ENCODE data around the gene SLC10A2.
"Not testable (repeated sequence)": the region's sequence is repeated elsewhere in the genome, so short reads cannot be mapped to it uniquely, and the experiment has no call there.

Gene SLC10A2

GRCh38 chr13:103099722-103100293 lies 33.6 kb upstream of the SLC10A2 start:
- H3K18ac ChIP-seq (ENCODE audit: low read length), result no peak overlapping the region
- no peak overlapping the region for H4K91ac ChIP-seq (ENCODE audit: low read depth, low read length)
- no peak overlapping the region for H4K12ac ChIP-seq (ENCODE audit: low read depth, low read length)
- H3K23ac ChIP-seq (ENCODE audit: low read length), result no peak overlapping the region
- H3K9ac ChIP-seq (ENCODE audit: low read length), result no peak overlapping the region
- H2AFZ ChIP-seq (ENCODE audit: insufficient read depth, low read length, poor library complexity), result no peak overlapping the region
- no peak for DNase-seq
- no peak overlapping the region for H3K27ac ChIP-seq (ENCODE audit: low read depth, low read length)
- H3K36me3 ChIP-seq (ENCODE audit: control insufficient read depth in 1 of 2, insufficient read depth in 2 of 2, low read length in 2 of 2), result no peaks in the 10 kb centered on the region
- no peaks in the 10 kb centered on the region for H3K79me2 ChIP-seq (ENCODE audit: control insufficient read depth, insufficient read depth, low read length, poor library complexity)
- no peak overlapping the region for H3K4me2 ChIP-seq (ENCODE audit: low read length)
- H3K9me3 ChIP-seq (ENCODE audit: insufficient read depth, low read depth, low read length), result no peaks in the 10 kb centered on the region
- H3K4me3 ChIP-seq (ENCODE audit: low read depth, low read length), result no peak overlapping the region
- no peak overlapping the region for H2BK5ac ChIP-seq (ENCODE audit: low read depth, low read length, poor library complexity)
- H4K8ac ChIP-seq (ENCODE audit: low read depth, low read length), result no peak overlapping the region
- no peak overlapping the region for H2BK120ac ChIP-seq (ENCODE audit: insufficient read depth, low read length, poor library complexity)
- H3K27me3 ChIP-seq (ENCODE audit: insufficient read depth, low read length), result no peaks in the 10 kb centered on the region
- no peak overlapping the region for H2BK12ac ChIP-seq (ENCODE audit: low read length)
- H3K4me1 ChIP-seq (ENCODE audit: control insufficient read depth in 1 of 2, insufficient read depth in 2 of 2, low read length in 2 of 2), result peaks cover 0 to 4% of the 10 kb centered on the region in 2 experiments
- H3K14ac ChIP-seq (ENCODE audit: low read length), result no peak overlapping the region
- H3K4ac ChIP-seq (ENCODE audit: low read depth, low read length), result no peak overlapping the region
- no CpG with 5 or more reads among the region's 5 CpGs for WGBS (ENCODE audit: extremely low coverage, insufficient coverage, insufficient read length)
- H2AK5ac ChIP-seq (ENCODE audit: low read length), result no peak overlapping the region
- H3K79me1 ChIP-seq (ENCODE audit: low read length), result no peaks in the 10 kb centered on the region

- no peak overlapping the region for H4K8ac ChIP-seq (ENCODE audit: low read depth, low read length)
- no peak overlapping the region for H2AFZ ChIP-seq (ENCODE audit: insufficient read depth, low read length, poor library complexity)
- H2BK120ac ChIP-seq (ENCODE audit: insufficient read depth, low read length, poor library complexity), result no peak overlapping the region
- H2BK5ac ChIP-seq (ENCODE audit: low read depth, low read length, poor library complexity), result no peak overlapping the region
- H3K4me1 ChIP-seq (ENCODE audit: control insufficient read depth in 1 of 2, insufficient read depth in 2 of 2, low read length in 2 of 2), result peaks cover 0 to 4% of the 10 kb centered on the region in 2 experiments
- H3K27me3 ChIP-seq (ENCODE audit: insufficient read depth, low read length), result no peaks in the 10 kb centered on the region
- H3K9ac ChIP-seq (ENCODE audit: low read length), result no peak overlapping the region
- no peak overlapping the region for H3K4me3 ChIP-seq (ENCODE audit: low read depth, low read length)
- no peaks in the 10 kb centered on the region for H3K36me3 ChIP-seq (ENCODE audit: control insufficient read depth in 1 of 2, insufficient read depth in 2 of 2, low read length in 2 of 2)
- no peak overlapping the region for H4K91ac ChIP-seq (ENCODE audit: low read depth, low read length)
- H3K79me2 ChIP-seq (ENCODE audit: control insufficient read depth, insufficient read depth, low read length, poor library complexity), result no peaks in the 10 kb centered on the region
- H4K12ac ChIP-seq (ENCODE audit: low read depth, low read length), result no peak overlapping the region
- H3K27ac ChIP-seq (ENCODE audit: low read depth, low read length), result no peak overlapping the region
- no peak overlapping the region for H3K4ac ChIP-seq (ENCODE audit: low read depth, low read length)
- no CpG with 5 or more reads among the region's 3 CpGs for WGBS (ENCODE audit: extremely low coverage, insufficient coverage, insufficient read length)
- H3K4me2 ChIP-seq (ENCODE audit: low read length), result no peak overlapping the region
- peaks cover 3% of the 10 kb centered on the region for H3K9me3 ChIP-seq (ENCODE audit: insufficient read depth, low read depth, low read length)
- DNase-seq, result no peak
- H3K14ac ChIP-seq (ENCODE audit: low read length), result no peak overlapping the region
- no peak overlapping the region for H2AK5ac ChIP-seq (ENCODE audit: low read length)
- no peak overlapping the region for H2BK12ac ChIP-seq (ENCODE audit: low read length)
- no peaks in the 10 kb centered on the region for H3K79me1 ChIP-seq (ENCODE audit: low read length)
- H3K23ac ChIP-seq (ENCODE audit: low read length), result no peak overlapping the region
- H3K18ac ChIP-seq (ENCODE audit: low read length), result no peak overlapping the region
Measured at GRCh38 chr13:103098535-103098934, 32.3 kb upstream of the SLC10A2 start.

GRCh38 chr13:103097366-103097928 lies 31.2 kb upstream of the SLC10A2 start:
- Histone ChIP-seq H2AK5ac (ENCODE audit: low read length) (no peak overlapping the region), H4K12ac (ENCODE audit: low read depth, low read length) (no peak overlapping the region), H3K27me3 (ENCODE audit: insufficient read depth, low read length) (no peaks in the 10 kb centered on the region), H2BK120ac (ENCODE audit: insufficient read depth, low read length, poor library complexity) (no peak overlapping the region), H3K36me3 (ENCODE audit: control insufficient read depth in 1 of 2, insufficient read depth in 2 of 2, low read length in 2 of 2) (no peaks in the 10 kb centered on the region), H3K4me2 (ENCODE audit: low read length) (no peak overlapping the region), H3K23ac (ENCODE audit: low read length) (no peak overlapping the region), H3K9me3 (ENCODE audit: insufficient read depth, low read depth, low read length) (peaks cover 9% of the 10 kb centered on the region), H3K4me1 (ENCODE audit: control insufficient read depth in 1 of 2, insufficient read depth in 2 of 2, low read length in 2 of 2) (peaks cover 0 to 4% of the 10 kb centered on the region in 2 experiments), H3K79me2 (ENCODE audit: control insufficient read depth, insufficient read depth, low read length, poor library complexity) (no peaks in the 10 kb centered on the region), H4K8ac (ENCODE audit: low read depth, low read length) (no peak overlapping the region), H2AFZ (ENCODE audit: insufficient read depth, low read length, poor library complexity) (no peak overlapping the region), H3K79me1 (ENCODE audit: low read length) (no peaks in the 10 kb centered on the region), H4K91ac (ENCODE audit: low read depth, low read length) (no peak overlapping the region), H3K18ac (ENCODE audit: low read length) (no peak overlapping the region), H3K9ac (ENCODE audit: low read length) (no peak overlapping the region), H3K14ac (ENCODE audit: low read length) (no peak overlapping the region), H2BK5ac (ENCODE audit: low read depth, low read length, poor library complexity) (no peak overlapping the region), H3K27ac (ENCODE audit: low read depth, low read length) (no peak overlapping the region), H3K4ac (ENCODE audit: low read depth, low read length) (no peak overlapping the region), H2BK12ac (ENCODE audit: low read length) (no peak overlapping the region), H3K4me3 (ENCODE audit: low read depth, low read length) (no peak overlapping the region)
- DNase-seq, result no peak
- no CpG with 5 or more reads among the region's 7 CpGs for WGBS (ENCODE audit: extremely low coverage, insufficient coverage, insufficient read length)

GRCh38 chr13:103093649-103094048 lies 27.4 kb upstream of the SLC10A2 start:
- H3K4me3 ChIP-seq (ENCODE audit: low read depth, low read length); H3K27ac ChIP-seq (ENCODE audit: low read depth, low read length); H3K4ac ChIP-seq (ENCODE audit: low read depth, low read length); DNase-seq; H2AFZ ChIP-seq (ENCODE audit: insufficient read depth, low read length, poor library complexity); H3K79me2 ChIP-seq (ENCODE audit: control insufficient read depth, insufficient read depth, low read length, poor library complexity); H2BK5ac ChIP-seq (ENCODE audit: low read depth, low read length, poor library complexity); H3K4me2 ChIP-seq (ENCODE audit: low read length); H3K23ac ChIP-seq (ENCODE audit: low read length); H3K14ac ChIP-seq (ENCODE audit: low read length); H3K18ac ChIP-seq (ENCODE audit: low read length); H3K36me3 ChIP-seq (ENCODE audit: control insufficient read depth in 1 of 2, insufficient read depth in 2 of 2, low read length in 2 of 2); H4K12ac ChIP-seq (ENCODE audit: low read depth, low read length); H4K8ac ChIP-seq (ENCODE audit: low read depth, low read length); H3K9ac ChIP-seq (ENCODE audit: low read length); H3K27me3 ChIP-seq (ENCODE audit: insufficient read depth, low read length); H3K79me1 ChIP-seq (ENCODE audit: low read length); H2BK12ac ChIP-seq (ENCODE audit: low read length); H3K4me1 ChIP-seq (ENCODE audit: control insufficient read depth in 1 of 2, insufficient read depth in 2 of 2, low read length in 2 of 2); H2BK120ac ChIP-seq (ENCODE audit: insufficient read depth, low read length, poor library complexity); H4K91ac ChIP-seq (ENCODE audit: low read depth, low read length); H2AK5ac ChIP-seq (ENCODE audit: low read length): not testable (repeated sequence)
- peaks cover 12% of the 10 kb centered on the region for H3K9me3 ChIP-seq (ENCODE audit: insufficient read depth, low read depth, low read length)
- no CpG with 5 or more reads among the region's 1 CpG for WGBS (ENCODE audit: extremely low coverage, insufficient coverage, insufficient read length)
